COR-L47 (cell line): ENCODE measurements around the gene TXK.

ENCODE experiments used
- DNase-seq: peaks from one replicate; lab custom pipeline; 2025; lab: John Stamatoyannopoulos, UW

Gene TXK

DNA sequence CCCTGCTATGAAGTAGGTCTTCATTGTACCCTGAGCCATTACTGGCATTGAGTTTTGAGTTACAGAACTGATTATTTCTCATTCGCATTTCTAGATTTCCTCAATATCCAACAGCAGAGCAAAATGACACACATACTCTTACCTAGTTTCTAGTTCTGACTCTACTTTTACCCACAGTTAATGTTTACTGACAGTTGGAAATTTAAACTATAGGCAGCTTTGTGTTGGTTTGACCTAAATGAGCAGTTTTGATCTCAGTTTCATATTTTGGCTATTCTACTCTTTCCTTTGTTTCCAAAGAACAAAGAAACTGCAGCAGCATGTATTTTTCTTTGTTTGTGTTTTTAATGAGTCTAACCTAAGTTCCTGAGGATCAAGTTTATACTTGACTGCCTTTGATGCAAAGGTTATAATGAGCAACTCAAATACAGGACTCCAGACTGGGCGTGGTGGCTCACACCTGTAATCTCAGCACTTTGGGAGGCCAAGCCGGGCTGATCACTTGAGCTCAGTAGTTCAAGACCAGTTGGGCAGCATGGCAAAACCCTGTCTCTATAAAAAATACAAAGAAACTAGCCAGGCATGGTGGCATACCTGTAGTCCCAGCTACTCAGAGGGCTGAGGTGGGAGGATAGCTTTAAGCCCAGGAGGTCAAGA is 30.4 kb downstream of the TXK start:
- no peak for DNase-seq

DNA sequence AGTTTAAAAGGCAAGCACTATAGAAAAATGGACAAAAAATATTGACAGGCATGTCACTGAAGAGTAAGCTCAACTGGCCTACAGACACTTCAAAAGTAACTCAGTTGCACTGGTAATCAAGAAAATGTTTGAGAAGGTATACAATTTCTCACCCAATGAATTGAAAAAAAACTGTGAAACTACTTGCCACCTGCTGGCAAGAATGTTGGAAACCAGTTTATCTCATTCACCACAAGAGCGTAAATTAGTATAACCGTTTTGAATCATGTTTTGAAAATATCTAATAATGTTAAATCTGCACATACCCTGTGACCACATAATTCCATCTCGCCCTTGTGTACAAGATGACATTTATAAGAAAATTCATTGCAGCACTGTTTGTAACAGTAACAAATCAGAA is 31.7 kb downstream of the TXK start:
- no peak for DNase-seq

DNA sequence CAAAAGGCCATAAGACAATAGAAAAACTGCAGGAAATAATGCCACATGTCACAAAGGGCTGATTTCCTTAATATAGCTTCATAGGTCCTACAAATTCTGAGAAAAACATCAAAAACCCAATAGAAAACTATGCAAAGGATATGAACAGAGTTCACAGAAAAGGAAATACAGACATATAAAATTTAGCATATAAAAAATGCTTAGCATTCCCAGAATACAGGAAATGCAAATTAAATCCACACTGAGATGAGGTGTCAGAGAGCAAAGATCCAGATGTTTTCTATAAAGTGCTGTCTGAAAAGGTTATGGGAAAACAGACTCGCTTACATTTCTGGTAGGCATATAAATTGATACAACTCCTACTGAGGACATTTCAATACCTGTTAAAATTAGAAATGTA is 33.8 kb downstream of the TXK start:
- no peak for DNase-seq

- DNase-seq: no peak
These were observed 38.6 kb downstream of the TXK start for GRCh38 chr4:48095441-48095840.

DNA sequence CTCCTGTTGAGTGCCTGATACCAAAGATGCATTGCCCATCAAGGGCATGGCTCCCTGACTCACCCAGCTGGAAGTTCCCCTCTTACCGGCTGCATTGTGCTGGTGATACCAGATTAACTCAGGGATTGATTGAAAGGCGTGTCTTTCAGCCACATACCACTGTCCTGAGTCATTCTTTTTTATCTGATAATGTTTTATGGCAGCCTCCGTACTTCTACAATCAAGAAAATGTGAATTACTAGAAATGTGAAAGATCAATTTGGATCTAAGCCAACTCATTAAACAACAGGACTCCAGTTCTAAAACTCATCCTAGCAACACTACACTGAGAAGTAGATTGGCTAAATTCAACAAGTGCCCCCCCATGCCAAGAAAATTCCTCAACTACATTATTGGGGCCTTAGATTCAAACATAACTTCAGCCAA is 40.0 kb downstream of the TXK start:
- no peak for DNase-seq

GRCh38 chr4:48090621-48091020 is 43.4 kb downstream of the TXK start:
- peak; percentile 23 for DNase-seq

GRCh38 chr4:48085821-48086589 is 48.0 kb downstream of the TXK start:
- DNase-seq: no peak

DNA sequence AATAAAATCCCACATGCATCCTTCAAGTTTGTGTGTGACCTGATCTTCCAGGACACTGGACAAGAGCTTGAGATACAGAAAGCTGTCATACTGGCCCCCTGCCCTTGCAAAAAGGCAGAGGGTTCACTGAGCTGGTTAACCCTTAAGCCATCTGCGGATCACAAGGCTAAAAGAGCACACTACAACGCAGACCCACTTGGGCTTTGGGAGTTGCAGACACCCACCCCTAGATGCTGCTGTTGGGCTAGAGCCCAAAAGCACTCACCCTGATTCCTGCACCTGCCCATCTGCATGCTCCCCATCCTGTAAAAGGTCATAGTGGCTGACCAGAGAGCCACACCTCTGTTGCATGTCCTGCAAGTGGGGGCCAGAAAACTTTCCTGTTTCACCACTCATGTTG is 51.1 kb downstream of the TXK start:
- no peak for DNase-seq

GRCh38 chr4:48081196-48081595 is 52.9 kb downstream of the TXK start:
- DNase-seq: no peak

GRCh38 chr4:48079972-48080391 is 54.1 kb downstream of the TXK start:
- DNase-seq: no peak

DNA sequence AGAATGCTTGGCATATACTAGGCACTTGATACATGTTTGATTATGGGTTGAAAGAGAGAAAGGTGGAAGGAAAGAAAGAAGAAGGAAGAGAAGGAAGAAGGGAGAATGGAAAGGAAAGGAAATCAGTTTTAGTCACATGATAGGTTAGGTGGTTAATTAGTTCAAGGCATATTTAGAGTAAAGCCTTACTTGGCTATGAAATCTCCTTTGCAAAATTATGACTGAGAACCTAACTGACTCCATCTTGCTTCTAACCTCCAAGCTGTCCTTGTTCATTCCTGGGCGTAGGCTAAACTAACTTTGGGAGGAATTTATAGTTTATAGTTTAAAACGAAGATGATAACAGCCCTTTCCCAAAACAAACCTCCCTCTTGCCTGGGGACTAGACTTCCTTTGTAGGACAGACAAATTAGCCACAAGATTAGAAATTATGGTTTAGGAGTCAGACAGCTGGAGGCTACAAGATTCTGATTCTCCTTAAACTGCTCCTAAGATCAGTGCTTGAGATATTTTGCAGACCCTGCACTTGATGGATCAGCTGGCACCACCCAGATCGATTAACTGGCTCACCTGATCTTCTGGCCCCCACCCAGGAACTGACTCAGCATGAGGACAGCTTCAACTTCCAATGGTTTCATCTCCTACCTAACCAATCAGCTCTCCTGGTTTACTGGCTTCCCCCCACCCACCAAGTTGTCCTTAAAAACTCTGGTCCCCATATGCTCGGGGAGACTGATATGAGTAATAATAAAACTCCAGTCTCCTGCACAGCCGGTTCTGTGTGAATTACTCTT is 55.0 kb downstream of the TXK start:
- no peak for DNase-seq

GRCh38 chr4:48078425-48078824 is 55.6 kb downstream of the TXK start:
- no peak for DNase-seq

- no peak for DNase-seq
These were observed 59.4 kb downstream of the TXK start for GRCh38 chr4:48074657-48075056.

- no peak for DNase-seq
These were observed 60.4 kb downstream of the TXK start for GRCh38 chr4:48073567-48074103.

DNA sequence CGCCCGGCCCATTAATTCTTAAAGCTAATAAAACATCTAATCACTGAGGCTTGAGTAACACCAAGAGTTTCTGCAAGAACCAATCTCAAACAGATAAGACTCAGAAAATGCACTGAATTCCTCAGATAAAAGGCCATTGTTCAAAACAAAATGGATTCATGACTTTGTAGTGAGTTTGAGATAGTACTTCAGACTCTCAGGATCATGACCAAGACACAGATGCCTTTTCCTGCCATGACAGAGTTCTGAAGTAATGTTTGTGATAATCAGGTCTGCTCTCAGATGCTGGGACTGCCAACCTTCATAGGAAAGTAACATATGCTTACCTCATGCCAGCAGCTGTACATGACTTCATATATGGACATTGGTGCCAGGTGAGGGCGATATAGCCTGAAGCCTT is 62.9 kb downstream of the TXK start:
- DNase-seq: no peak

GRCh38 chr4:48069026-48069425 is 65.0 kb downstream of the TXK start:
- DNase-seq: no peak

DNA sequence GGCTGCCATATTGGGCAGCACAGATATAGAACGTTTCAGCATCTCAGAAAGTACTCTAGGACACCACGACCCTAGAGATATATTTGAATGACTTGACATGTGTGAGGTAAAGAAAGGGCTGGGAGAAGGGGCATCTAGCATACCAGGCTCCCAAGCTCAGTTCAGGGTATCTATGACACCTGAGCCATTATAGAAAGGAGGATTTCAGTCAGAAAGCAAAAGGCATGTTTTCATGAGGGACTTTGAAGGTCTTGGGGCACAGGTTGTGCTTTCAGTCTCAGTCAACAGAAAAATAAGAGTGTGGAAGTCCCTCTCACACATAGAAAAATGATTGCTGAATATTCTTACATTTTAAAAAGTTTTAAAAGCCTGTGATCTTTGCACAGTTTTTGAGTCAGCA is 65.9 kb downstream of the TXK start:
- no peak for DNase-seq

- no peak for DNase-seq
These were observed 66.5 kb downstream of the TXK start for GRCh38 chr4:48067536-48067935.

GRCh38 chr4:48065587-48066052 is 68.4 kb downstream of the TXK start:
- DNase-seq: no peak

- no peak for DNase-seq
These were observed 69.7 kb downstream of the TXK start for GRCh38 chr4:48064349-48064748.

DNA sequence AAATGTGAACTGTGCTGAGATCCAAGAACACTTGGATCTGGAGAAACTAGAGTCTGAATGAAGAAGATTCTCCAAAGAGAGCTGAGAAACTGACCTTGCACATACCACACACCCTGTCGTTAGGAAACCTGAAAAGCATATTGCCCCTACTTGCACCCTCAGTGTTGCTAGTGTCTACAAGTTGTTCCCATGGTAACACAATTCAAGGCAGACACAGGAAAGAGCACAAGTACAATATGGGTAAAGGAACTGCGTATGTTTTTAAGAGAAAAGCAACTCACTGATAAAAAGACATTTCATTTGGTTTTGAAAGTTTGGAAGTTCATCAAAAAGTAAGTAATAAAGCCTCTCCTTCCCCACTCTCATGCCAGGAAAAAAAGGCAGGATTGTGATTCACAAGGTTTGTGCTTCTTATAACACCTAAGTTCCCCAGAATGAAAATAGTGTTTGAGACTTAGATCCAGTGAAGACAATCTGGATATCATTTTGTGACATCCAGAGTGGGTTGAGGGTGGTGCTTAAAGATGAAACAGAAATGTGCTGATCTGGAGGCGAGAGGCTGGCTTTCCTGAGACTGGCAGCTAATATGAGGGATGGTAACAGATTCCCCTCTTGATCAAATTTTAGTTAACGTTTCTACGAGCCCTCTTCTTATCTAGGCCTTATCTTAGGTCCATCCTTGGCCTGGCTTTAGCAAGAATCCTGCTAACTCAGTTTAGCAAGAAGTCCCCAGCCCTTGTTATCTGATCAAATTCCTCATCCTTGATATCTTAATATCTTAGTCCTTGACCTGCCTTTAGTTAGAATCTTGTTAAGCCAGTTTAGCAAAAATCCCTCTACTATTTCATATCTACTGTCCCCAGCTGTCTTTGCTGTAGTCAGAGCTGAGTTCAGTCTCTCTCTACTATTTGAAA is 75.2 kb downstream of the TXK start:
- no peak for DNase-seq
